Globus pallidus (tissue), 1 donor: ENCODE results near the gene UIMC1.

ENCODE experiments used
- DNase-seq: peaks from one replicate; pipeline ENCODE4 v3.0.0-alpha.2; 2015; ENCODE audit warnings: low spot score

Gene UIMC1

GRCh38 chr5:176870110-176870591 lies 136.4 kb downstream of the UIMC1 start:
- DNase-seq: peak; percentile 6

GRCh38 chr5:176869501-176870109 lies 137.0 kb downstream of the UIMC1 start:
- no peak for DNase-seq

GRCh38 chr5:176868731-176869130 lies 137.8 kb downstream of the UIMC1 start:
- no peak for DNase-seq

- DNase-seq: no peak
Observed at GRCh38 chr5:176868126-176868525, 138.5 kb downstream of the UIMC1 start.

- no peak for DNase-seq
Observed at GRCh38 chr5:176866707-176867310, 139.8 kb downstream of the UIMC1 start.

GRCh38 chr5:176865964-176866363 lies 140.6 kb downstream of the UIMC1 start:
- DNase-seq: no peak

GRCh38 chr5:176864755-176865154 lies 141.8 kb downstream of the UIMC1 start:
- DNase-seq: no peak

- no peak for DNase-seq
Observed at GRCh38 chr5:176863765-176864098, 142.8 kb downstream of the UIMC1 start.

- DNase-seq: no peak
Observed at GRCh38 chr5:176863041-176863764, 143.4 kb downstream of the UIMC1 start.

- DNase-seq: no peak
Observed at GRCh38 chr5:176862330-176862995, 144.1 kb downstream of the UIMC1 start.

GRCh38 chr5:176861276-176861675 lies 145.3 kb downstream of the UIMC1 start:
- DNase-seq: no peak

- no peak for DNase-seq
Observed at GRCh38 chr5:176860381-176860780, 146.2 kb downstream of the UIMC1 start.

GRCh38 chr5:176859916-176860315 lies 146.7 kb downstream of the UIMC1 start:
- no peak for DNase-seq

- no peak for DNase-seq
Observed at GRCh38 chr5:176857894-176858273, 148.7 kb downstream of the UIMC1 start.

GRCh38 chr5:176857216-176857893 lies 149.2 kb downstream of the UIMC1 start:
- DNase-seq: no peak

GRCh38 chr5:176856746-176857145 lies 149.8 kb downstream of the UIMC1 start:
- no peak for DNase-seq

GRCh38 chr5:176855598-176855997 lies 151.0 kb downstream of the UIMC1 start:
- no peak for DNase-seq
